ENCODE measurements around the gene AOPEP. TPM values are rescaled to one million over a fixed set of nuclear protein-coding genes. Genes with fewer than 3 reads are reported as not detected.

AOPEP gene
- total RNA-seq, 1 donor from 2014 or later: 22.1 TPM

GRCh38 chr9:95077053-95077765 is 350.7 kb downstream of the AOPEP start:
- TF ChIP-seq CTCF (IDR thresholded peaks at IDR 0.05; ENCODE audit: unreplicated experiment): no peak
- H3K36me3 Mint-ChIP-seq (ENCODE audit: low read depth, unreplicated experiment): peaks cover 9% of the 10 kb centered on the region
- DNase-seq (ENCODE audit: low spot score): no peak
- H3K27me3 Mint-ChIP-seq (ENCODE audit: unreplicated experiment): peaks cover 6% of the 10 kb centered on the region
- no peaks in the 10 kb centered on the region for H3K4me1 Mint-ChIP-seq (ENCODE audit: unreplicated experiment)
- H3K9me3 Mint-ChIP-seq (ENCODE audit: unreplicated experiment): no peaks in the 10 kb centered on the region
- H3K4me3 Mint-ChIP-seq (ENCODE audit: unreplicated experiment): no peak overlapping the region
- H3K27ac Mint-ChIP-seq (ENCODE audit: unreplicated experiment): no peak overlapping the region

GRCh38 chr9:95077766-95078370 is 351.4 kb downstream of the AOPEP start:
- H3K27me3 Mint-ChIP-seq (ENCODE audit: unreplicated experiment): peaks cover 6% of the 10 kb centered on the region
- no peak overlapping the region for H3K4me3 Mint-ChIP-seq (ENCODE audit: unreplicated experiment)
- DNase-seq (ENCODE audit: low spot score): no peak
- H3K36me3 Mint-ChIP-seq (ENCODE audit: low read depth, unreplicated experiment): peaks cover 15% of the 10 kb centered on the region
- H3K4me1 Mint-ChIP-seq (ENCODE audit: unreplicated experiment): no peaks in the 10 kb centered on the region
- TF ChIP-seq CTCF (IDR thresholded peaks at IDR 0.05; ENCODE audit: unreplicated experiment): no peak
- H3K9me3 Mint-ChIP-seq (ENCODE audit: unreplicated experiment): no peaks in the 10 kb centered on the region
- no peak overlapping the region for H3K27ac Mint-ChIP-seq (ENCODE audit: unreplicated experiment)

GRCh38 chr9:95078511-95078910 is 352.0 kb downstream of the AOPEP start:
- Mint-ChIP-seq H3K9me3 (ENCODE audit: unreplicated experiment) (no peaks in the 10 kb centered on the region), H3K27ac (ENCODE audit: unreplicated experiment) (no peak overlapping the region), H3K36me3 (ENCODE audit: low read depth, unreplicated experiment) (peaks cover 21% of the 10 kb centered on the region), H3K4me3 (ENCODE audit: unreplicated experiment) (no peak overlapping the region), H3K27me3 (ENCODE audit: unreplicated experiment) (peaks cover 6% of the 10 kb centered on the region), H3K4me1 (ENCODE audit: unreplicated experiment) (no peaks in the 10 kb centered on the region)
- TF ChIP-seq CTCF (IDR thresholded peaks at IDR 0.05; ENCODE audit: unreplicated experiment): no peak
- no peak for DNase-seq (ENCODE audit: low spot score)

- H3K27me3 Mint-ChIP-seq (ENCODE audit: unreplicated experiment): peaks cover 6% of the 10 kb centered on the region
- no peak overlapping the region for H3K4me3 Mint-ChIP-seq (ENCODE audit: unreplicated experiment)
- H3K4me1 Mint-ChIP-seq (ENCODE audit: unreplicated experiment): no peaks in the 10 kb centered on the region
- H3K27ac Mint-ChIP-seq (ENCODE audit: unreplicated experiment): no peak overlapping the region
- peaks cover 21% of the 10 kb centered on the region for H3K36me3 Mint-ChIP-seq (ENCODE audit: low read depth, unreplicated experiment)
- no peak for TF ChIP-seq CTCF (IDR thresholded peaks at IDR 0.05; ENCODE audit: unreplicated experiment)
- no peaks in the 10 kb centered on the region for H3K9me3 Mint-ChIP-seq (ENCODE audit: unreplicated experiment)
- DNase-seq (ENCODE audit: low spot score): no peak
Measured at GRCh38 chr9:95078939-95079338, 352.4 kb downstream of the AOPEP start.

DNA sequence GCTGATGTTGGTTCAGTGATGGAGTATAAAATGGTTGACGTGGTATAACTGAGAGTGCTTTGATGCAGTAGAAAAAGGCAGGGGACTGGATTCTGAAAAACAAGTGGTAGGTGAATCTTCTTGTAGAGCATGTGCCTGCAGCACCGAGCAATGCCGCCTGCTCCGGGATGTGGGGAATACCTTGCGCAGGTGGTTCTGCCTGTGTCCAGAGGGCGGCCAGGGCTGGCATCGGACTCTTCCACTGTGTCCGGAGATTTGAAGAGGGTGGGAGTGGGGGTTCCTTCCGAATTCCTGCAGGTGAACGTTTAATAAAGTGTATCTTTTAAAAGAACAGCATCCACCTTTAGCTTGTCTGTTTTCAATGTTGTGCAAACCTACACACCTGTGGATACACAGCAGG is 353.0 kb downstream of the AOPEP start:
- Mint-ChIP-seq H3K27ac (ENCODE audit: unreplicated experiment) (no peak overlapping the region), H3K27me3 (ENCODE audit: unreplicated experiment) (peaks cover 6% of the 10 kb centered on the region), H3K9me3 (ENCODE audit: unreplicated experiment) (no peaks in the 10 kb centered on the region), H3K36me3 (ENCODE audit: low read depth, unreplicated experiment) (peaks cover 21% of the 10 kb centered on the region), H3K4me3 (ENCODE audit: unreplicated experiment) (no peak overlapping the region), H3K4me1 (ENCODE audit: unreplicated experiment) (no peaks in the 10 kb centered on the region)
- no peak for TF ChIP-seq CTCF (IDR thresholded peaks at IDR 0.05; ENCODE audit: unreplicated experiment)
- DNase-seq (ENCODE audit: low spot score): no peak
